Osteocyte (in vitro differentiated cells): ENCODE results near the gene PRKN. TPM values are rescaled to one million over a fixed set of nuclear protein-coding genes. Genes with fewer than 3 reads are reported as not detected.
"Not testable (repeated sequence)": the region's sequence is repeated elsewhere in the genome, so short reads cannot be mapped to it uniquely, and the experiment has no call there.

Experiments
- DNase-seq: peaks from one replicate; pipeline ENCODE4 v3.0.0; 2021; ENCODE audit warnings: mixed read lengths; ENCODE audit not compliant: unreplicated experiment; ENCODE audit errors: extremely low spot score
- H3K27ac Mint-ChIP-seq: one replicate; pipeline ENCODE4 v1.8.0; 2021; ENCODE audit warnings: mild to moderate bottlenecking, mixed read lengths; ENCODE audit not compliant: unreplicated experiment
- H3K27me3 Mint-ChIP-seq: one replicate; pipeline ENCODE4 v1.8.0; 2021; ENCODE audit warnings: mixed read lengths; ENCODE audit not compliant: unreplicated experiment
- H3K36me3 Mint-ChIP-seq: one replicate; pipeline ENCODE4 v1.8.0; 2021; ENCODE audit warnings: mixed read lengths; ENCODE audit not compliant: unreplicated experiment
- H3K4me1 Mint-ChIP-seq: one replicate; pipeline ENCODE4 v1.8.0; 2021; ENCODE audit warnings: mixed read lengths; ENCODE audit not compliant: unreplicated experiment
- H3K4me3 Mint-ChIP-seq: one replicate; pipeline ENCODE4 v1.8.0; 2021; ENCODE audit warnings: mild to moderate bottlenecking, moderate library complexity, mixed read lengths; ENCODE audit not compliant: unreplicated experiment
- H3K9me3 Mint-ChIP-seq: one replicate; pipeline ENCODE4 v1.8.0; 2021; ENCODE audit warnings: mixed read lengths; ENCODE audit not compliant: unreplicated experiment
- total RNA-seq: library from RNA; stranded (reverse); gene quantifications from 2 replicates; pipeline ENCODE4 v1.2.1, GENCODE V29; 2021
- TF ChIP-seq, protein P1 (sequence below): fragments of 200-600 bp; sonication (generic); IDR thresholded peaks from 2 replicates; pipeline ENCODE4 v1.5.0; 2021; ENCODE audit warnings: antibody characterized with exemption, mild to moderate bottlenecking, moderate library complexity

PRKN gene
- total RNA-seq, 1 donor from 2014 or later: 13.4 TPM

- no peak for DNase-seq
- H3K4me1 Mint-ChIP-seq: no peaks in the 10 kb centered on the region
- TF ChIP-seq, protein P1, sequence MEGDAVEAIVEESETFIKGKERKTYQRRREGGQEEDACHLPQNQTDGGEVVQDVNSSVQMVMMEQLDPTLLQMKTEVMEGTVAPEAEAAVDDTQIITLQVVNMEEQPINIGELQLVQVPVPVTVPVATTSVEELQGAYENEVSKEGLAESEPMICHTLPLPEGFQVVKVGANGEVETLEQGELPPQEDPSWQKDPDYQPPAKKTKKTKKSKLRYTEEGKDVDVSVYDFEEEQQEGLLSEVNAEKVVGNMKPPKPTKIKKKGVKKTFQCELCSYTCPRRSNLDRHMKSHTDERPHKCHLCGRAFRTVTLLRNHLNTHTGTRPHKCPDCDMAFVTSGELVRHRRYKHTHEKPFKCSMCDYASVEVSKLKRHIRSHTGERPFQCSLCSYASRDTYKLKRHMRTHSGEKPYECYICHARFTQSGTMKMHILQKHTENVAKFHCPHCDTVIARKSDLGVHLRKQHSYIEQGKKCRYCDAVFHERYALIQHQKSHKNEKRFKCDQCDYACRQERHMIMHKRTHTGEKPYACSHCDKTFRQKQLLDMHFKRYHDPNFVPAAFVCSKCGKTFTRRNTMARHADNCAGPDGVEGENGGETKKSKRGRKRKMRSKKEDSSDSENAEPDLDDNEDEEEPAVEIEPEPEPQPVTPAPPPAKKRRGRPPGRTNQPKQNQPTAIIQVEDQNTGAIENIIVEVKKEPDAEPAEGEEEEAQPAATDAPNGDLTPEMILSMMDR: no peak
- H3K4me3 Mint-ChIP-seq: no peak overlapping the region
- no peaks in the 10 kb centered on the region for H3K27me3 Mint-ChIP-seq
- H3K27ac Mint-ChIP-seq: no peak overlapping the region
- H3K9me3 Mint-ChIP-seq: peaks cover 12% of the 10 kb centered on the region
- H3K36me3 Mint-ChIP-seq: no peaks in the 10 kb centered on the region
Measured at GRCh38 chr6:161327360-161327953, 1400.1 kb downstream of the PRKN start.

DNA sequence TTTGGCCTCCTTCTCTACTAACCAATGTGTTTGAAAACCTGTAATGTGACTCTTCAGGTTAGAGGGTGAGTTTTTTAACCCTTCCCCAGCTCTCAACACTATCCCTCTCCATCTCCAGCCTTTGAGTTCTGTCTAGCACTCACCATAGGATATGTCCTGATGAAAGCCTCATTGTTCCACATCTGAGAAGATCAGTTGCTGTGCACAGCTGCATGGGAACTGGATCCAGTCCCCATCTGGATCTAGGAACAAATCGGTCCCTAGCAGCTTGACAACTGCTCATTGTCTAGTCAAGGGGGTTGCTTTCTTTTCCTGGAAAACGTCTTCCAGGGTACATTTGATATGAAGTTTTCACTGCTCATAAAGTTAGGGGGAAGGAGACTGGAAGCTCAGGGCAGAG is 1408.3 kb downstream of the PRKN start:
- no peak for DNase-seq
- TF ChIP-seq, protein P1: no peak
- H3K36me3 Mint-ChIP-seq: no peaks in the 10 kb centered on the region
- H3K9me3 Mint-ChIP-seq: no peaks in the 10 kb centered on the region
- no peaks in the 10 kb centered on the region for H3K4me1 Mint-ChIP-seq
- H3K27ac Mint-ChIP-seq: no peak overlapping the region
- peaks cover 10% of the 10 kb centered on the region for H3K27me3 Mint-ChIP-seq
- no peak overlapping the region for H3K4me3 Mint-ChIP-seq

DNA sequence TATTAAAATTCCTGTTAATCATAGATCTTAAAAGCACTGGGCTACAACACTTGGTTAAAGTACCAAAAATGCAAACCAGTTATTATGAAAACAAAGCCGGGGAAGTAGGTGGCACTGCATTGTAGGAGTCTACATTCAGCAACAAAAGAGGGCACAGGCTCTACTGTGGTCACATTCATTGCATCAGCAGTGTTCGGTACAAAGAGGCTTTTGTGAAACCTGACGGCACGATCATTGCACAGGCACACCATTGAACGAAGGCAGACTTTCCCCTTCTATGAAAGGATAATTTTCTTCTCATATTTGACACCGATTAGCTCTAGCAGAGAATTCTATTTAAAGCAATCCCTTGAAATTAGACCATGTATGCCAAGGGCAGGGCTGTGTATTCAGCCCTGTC is 1409.1 kb downstream of the PRKN start:
- Mint-ChIP-seq H3K27me3 (peaks cover 15% of the 10 kb centered on the region), H3K9me3 (no peaks in the 10 kb centered on the region), H3K4me1 (no peaks in the 10 kb centered on the region), H3K36me3 (no peaks in the 10 kb centered on the region), H3K4me3 (no peak overlapping the region), H3K27ac (no peak overlapping the region)
- DNase-seq: no peak
- TF ChIP-seq, protein P1: no peak

- Mint-ChIP-seq H3K4me1 (no peaks in the 10 kb centered on the region), H3K9me3 (no peaks in the 10 kb centered on the region), H3K4me3 (no peak overlapping the region), H3K36me3 (no peaks in the 10 kb centered on the region), H3K27ac (no peak overlapping the region), H3K27me3 (peaks cover 23% of the 10 kb centered on the region)
- TF ChIP-seq, protein P1: no peak
- no peak for DNase-seq
Measured at GRCh38 chr6:161316531-161316930, 1411.0 kb downstream of the PRKN start.

GRCh38 chr6:161315246-161315917 is 1412.2 kb downstream of the PRKN start:
- H3K27me3 Mint-ChIP-seq: peaks cover 23% of the 10 kb centered on the region

DNA sequence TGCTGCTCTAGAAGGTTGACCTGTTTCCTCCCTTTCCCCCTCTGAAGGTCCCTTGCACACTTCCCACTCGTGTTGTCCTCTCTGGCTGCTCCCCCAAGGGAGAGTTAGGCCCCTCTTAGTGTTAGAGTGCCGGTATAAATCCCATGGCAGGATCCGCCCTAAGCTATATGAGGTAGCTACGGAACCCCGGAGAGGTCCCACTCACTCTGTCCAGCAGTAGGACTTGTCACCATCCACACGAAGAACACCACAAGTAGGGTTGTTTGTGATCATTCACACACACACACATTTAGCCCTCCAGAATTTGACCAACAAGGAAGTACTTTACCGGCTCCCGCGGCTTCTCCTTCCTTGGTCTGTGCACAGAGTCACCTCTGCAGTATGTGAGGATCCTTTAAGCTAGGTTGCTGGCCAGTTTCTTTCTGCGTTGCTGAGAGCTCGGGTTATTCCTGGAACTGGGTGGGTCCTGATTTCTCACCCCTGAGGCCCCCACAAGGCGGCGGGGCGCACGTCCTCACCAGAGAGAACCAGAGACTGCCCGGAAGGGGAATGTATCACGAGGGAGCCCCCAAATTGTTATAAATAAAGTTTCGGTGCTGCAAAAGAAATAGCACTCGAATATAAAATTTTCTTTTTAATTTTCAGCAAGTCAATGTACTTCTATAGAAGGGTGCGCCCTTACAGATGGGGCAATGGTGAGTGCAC is 1412.9 kb downstream of the PRKN start:
- H3K4me3 Mint-ChIP-seq, H3K36me3 Mint-ChIP-seq, H3K27ac Mint-ChIP-seq, H3K9me3 Mint-ChIP-seq, DNase-seq, H3K4me1 Mint-ChIP-seq: not testable (repeated sequence)
- H3K27me3 Mint-ChIP-seq: peaks cover 23% of the 10 kb centered on the region

More at GRCh38 chr6:161315246-161315917, 1412.2 kb downstream of the PRKN start:
- not testable (repeated sequence) for H3K27ac Mint-ChIP-seq, H3K4me3 Mint-ChIP-seq, H3K36me3 Mint-ChIP-seq, H3K9me3 Mint-ChIP-seq, DNase-seq, H3K4me1 Mint-ChIP-seq
